GM19099 (cell line): Measurements from ENCODE around the gene ZNF653.

Experiments used
- POLR2A ChIP-seq: IDR thresholded peaks from 3 replicates; pipeline ENCODE4 v1.6.1; 2011; ENCODE audit warnings: low read depth; ENCODE audit not compliant: insufficient read length; ENCODE audit errors: extremely low read depth

The ZNF653 gene

GRCh38 chr19:11453468-11454341 is 51.9 kb downstream of the ZNF653 start:
- no peak for TF ChIP-seq POLR2A

GRCh38 chr19:11452620-11453310 is 52.9 kb downstream of the ZNF653 start:
- TF ChIP-seq POLR2A: no peak

GRCh38 chr19:11451871-11452619 is 53.6 kb downstream of the ZNF653 start:
- TF ChIP-seq POLR2A: no peak

GRCh38 chr19:11451327-11451870 is 54.2 kb downstream of the ZNF653 start:
- TF ChIP-seq POLR2A: no peak

- no peak for TF ChIP-seq POLR2A
These were observed 54.9 kb downstream of the ZNF653 start for GRCh38 chr19:11450570-11451326.

GRCh38 chr19:11448923-11449554 is 56.6 kb downstream of the ZNF653 start:
- no peak for TF ChIP-seq POLR2A

GRCh38 chr19:11448410-11448809 is 57.2 kb downstream of the ZNF653 start:
- no peak for TF ChIP-seq POLR2A

- no peak for TF ChIP-seq POLR2A
These were observed 58.0 kb downstream of the ZNF653 start for GRCh38 chr19:11447347-11448262.

GRCh38 chr19:11446652-11447301 is 58.9 kb downstream of the ZNF653 start:
- no peak for TF ChIP-seq POLR2A

GRCh38 chr19:11446271-11446651 is 59.4 kb downstream of the ZNF653 start:
- no peak for TF ChIP-seq POLR2A

GRCh38 chr19:11445141-11445540 is 60.5 kb downstream of the ZNF653 start:
- TF ChIP-seq POLR2A: no peak

GRCh38 chr19:11444059-11444458 is 61.6 kb downstream of the ZNF653 start:
- no peak for TF ChIP-seq POLR2A

GRCh38 chr19:11437955-11438354 is 67.7 kb downstream of the ZNF653 start:
- TF ChIP-seq POLR2A: no peak

GRCh38 chr19:11435833-11436313 is 69.8 kb downstream of the ZNF653 start:
- TF ChIP-seq POLR2A: no peak
